Fibroblast of skin of right quadriceps (primary cell): ENCODE results near the gene SARDH.

Experiments
- DNase-seq: peaks from one replicate; pipeline ENCODE4 v3.0.0-alpha.2; 2013

The SARDH gene

DNA sequence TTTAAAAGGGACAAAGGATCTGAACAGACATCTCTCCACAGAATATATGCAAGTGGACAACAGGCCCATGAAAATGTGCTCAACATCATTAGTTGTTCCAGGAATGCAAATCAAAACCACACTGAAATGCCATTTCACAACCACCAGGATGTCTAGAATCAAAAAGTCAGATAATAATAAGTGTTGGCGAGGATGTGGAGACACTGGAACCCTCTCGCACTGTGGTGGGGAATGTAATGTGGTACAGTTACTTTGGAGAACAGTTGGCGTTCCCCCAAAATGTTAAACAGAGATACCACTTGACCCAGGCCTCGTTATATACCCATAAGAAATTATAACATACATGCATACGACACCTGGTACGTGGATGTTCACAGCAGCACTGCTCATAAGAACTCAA, 38.6 kb downstream of the SARDH start:
- no peak for DNase-seq

DNA sequence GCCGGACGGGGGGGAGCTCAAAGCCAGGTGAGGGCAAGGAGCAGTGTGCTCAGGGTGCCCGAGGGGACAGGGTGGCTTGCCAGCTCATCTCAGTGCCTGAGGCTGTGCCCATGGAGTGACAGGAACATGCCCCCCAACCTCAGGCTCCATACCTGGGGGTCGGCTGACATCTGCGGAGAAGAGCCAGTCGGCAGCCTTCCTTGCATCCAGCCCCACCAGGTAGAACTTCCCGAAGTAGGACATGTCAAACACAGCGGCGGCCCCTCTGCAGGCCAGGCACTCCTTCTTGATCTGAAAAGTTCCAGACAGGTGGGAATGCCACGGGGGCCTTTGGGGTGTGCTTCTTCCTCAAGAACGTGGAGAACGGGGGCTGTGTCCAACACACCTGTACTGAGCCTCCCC, 42.1 kb downstream of the SARDH start:
- no peak for DNase-seq

DNA sequence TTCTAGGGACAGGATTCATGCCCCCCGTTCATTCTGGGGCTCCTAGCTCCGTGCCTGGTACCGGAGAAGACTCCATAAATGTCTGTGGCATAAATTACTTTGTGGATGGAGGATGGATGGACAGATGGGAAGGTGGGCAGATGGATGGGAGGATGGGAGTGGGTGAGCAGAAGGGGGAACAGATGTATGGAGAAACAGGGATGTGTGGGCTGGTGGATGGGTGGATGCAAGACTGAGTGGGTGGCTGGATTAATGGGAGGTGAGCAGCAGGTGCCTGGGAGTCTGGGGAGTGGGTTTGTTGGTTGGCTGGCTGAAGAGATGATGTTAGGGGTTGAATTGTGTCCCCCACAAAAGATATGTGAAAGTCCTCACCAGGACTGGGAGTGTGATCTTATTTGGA, 43.5 kb downstream of the SARDH start:
- DNase-seq: no peak

DNA sequence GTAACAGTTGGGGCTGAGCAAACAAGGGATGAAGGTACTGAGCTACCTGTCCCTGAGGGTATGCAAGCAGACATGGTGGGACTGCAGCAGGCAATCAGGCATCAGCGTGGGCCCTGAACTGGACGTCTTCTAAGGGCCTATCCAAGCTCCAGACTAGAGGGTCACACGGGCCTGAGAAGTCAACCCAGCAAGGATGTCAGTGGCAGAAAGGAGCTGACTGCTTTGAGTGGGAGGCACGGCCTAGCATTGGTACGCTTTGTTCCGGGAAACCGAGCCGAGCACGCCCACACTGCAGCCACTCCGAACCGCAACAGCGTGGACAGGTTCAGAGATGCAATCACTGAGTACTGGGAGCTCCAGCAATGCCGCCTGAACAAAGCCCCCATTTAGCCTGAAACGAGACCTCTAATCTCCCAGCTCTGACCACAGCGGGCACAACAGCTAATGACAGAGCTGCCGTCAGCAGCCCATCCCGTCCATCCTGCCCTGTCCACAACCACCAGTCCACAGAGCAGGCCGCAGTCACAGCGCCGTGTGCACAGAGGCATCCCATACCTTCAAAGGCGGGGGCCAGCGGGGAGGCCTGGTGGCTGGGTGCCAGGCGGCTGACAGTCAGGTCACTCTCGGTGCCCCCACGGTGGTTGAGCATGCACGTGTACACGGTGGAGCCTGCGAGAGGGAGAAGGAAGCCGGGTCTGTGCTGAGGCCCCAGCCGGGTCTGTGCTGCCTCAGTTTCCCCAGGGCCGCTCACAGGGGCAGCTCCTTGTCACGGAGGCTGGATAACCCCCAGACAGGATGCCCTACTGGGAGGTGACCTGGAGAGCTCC, 44.2 kb downstream of the SARDH start:
- no peak for DNase-seq

DNA sequence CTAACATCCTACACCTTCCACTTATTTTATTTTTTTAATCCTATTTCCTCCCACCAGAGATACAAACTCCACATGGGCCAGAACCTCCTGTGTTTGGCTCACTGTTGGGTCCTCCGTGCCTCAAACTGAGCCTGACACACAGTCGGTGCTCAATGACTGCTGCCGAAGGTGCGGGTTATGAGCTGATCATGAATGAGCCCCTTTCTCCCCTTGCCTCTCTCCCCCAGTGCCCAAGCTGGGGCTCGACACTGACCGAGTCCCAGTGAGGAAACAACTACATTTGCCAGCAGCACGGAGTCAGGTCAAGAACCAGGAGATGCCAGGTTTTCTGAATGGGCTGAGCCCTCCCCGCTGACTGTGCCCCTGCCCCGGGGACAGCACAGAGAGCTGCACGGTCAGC, 45.0 kb downstream of the SARDH start:
- no peak for DNase-seq

DNA sequence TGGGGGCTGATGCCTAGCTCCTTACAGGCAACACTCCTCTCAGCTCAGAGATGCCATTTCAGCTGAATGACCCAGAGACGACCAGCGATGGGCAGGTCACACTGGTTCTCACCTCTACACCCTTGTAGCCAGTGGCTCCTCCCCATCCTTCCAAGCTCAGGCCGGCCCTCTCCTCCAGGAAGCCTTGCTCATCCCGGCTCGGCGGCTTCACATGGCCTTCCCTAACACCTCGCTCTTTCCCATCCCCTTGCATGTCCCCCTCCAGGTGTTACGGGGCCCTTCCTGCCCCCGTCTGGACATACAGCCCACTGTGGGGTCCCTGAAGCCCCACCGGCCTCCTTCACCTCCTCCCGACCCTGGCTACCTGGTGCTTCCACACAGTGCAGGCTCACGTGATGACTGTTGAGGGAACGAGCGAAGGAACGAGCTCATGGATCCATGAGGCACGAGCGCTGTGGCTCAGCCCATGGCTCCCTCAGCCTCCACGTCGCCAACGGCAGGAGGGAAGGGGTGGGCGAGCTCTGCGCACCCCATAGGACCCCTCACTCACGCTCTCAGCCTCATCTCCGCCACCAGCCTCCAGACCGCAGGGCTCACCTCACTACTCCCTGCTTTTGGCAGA, 45.7 kb downstream of the SARDH start:
- no peak for DNase-seq

DNA sequence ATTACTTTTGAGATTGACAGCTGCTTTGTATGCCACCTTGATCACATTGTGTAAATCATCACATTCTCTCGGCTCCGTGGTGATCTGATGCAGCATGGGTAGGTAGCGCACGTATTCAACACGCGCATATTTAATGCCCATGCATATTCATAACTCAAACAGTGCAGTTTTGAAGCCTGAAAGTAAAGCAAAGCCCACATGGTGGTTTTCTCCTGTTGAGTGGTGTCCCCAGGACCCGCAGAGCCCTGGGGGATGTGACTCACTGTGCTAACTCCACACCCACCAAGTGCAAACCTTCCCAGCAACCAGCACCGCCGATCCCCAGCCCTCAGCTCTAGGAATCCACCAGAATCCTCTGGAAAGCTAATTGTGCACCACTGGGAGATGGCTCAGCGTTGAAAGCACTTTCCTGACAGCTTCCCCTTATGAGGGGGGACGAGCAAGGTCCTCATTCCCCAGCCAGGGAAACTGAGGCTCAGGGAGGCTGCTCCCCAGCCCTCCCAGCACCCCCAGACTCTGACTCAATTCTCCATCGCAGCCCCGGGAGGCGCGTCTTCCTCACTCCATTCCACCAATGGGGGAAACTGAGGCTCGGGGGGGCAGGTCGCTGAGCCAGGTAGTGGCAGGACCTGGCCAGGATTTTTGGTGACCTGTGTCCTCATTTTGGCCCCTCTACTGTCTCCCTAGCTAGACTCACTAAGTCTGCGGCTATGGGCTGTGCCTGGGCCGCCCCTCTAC, 46.4 kb downstream of the SARDH start:
- DNase-seq: peak; percentile 26

DNA sequence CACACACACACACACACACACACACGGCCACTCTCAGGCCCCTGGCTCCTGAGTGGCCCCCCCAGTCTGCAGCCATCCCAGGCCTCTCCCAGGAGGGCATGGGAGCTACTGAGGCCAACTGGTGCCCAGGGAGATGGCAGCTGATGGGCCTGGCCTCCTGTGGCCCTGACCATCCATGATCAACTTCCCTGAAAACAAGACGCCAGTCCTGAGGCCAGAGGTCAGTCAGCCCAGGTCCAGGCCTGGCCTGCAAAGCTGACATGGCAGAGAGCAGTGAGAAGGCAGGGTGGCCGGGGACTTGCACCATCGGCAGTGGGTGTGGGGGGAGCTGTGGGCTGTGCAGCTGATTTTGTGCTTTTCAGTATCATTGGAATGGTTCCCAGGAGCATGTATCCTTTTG, 47.0 kb downstream of the SARDH start:
- DNase-seq: no peak

DNA sequence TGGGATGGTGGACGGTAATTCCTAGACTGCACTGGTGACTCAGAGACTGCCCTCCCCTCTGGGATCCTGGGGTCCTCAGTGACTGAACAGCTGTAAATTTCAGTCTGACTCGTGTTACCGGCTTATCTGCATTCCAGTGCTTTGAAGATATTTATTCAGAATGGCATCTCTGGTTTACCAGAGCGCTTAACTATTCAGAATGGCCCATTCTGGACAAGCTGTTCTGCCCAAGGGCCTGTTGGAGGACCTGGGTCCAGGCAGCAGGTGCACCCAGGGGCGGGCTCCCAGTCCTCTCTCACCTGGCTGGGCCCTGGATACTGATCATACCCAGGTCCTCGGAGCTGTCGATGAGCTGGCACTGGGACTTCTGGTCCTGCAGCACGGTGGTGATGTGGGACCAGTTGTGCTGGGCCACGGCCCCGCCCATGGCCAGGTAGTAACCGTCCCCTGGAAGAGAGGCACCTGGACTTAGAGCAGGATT, 48.0 kb downstream of the SARDH start:
- no peak for DNase-seq

DNA sequence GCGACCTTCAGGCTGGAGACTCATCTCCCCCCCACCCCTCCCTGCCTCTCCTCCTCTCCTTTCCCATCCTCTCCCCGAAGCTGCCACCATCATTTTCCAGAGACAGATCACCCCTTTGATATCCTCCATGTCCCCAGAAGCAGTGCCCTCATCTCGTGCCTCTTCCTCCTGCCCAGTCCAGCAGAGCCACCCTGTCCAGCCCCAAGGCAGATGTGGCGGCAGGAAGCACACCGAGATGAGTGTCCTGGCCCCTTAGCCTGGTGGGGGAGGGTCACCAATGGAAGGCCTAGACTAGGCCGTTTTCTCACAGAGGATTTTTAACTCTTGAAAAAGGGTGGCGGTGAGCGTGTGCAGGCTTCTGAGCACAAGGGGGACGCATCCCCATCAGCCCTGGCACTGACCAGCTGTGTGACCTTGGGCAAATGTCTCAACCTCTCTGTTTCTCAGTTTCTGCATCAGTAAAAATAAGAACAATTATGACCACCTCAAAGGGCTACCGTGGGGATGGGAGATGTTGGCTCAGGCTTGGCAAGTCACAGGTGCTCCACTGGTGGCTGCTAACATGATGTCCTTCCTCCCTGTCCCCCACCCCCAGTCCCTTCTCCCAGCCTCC, 48.9 kb downstream of the SARDH start:
- DNase-seq: no peak

DNA sequence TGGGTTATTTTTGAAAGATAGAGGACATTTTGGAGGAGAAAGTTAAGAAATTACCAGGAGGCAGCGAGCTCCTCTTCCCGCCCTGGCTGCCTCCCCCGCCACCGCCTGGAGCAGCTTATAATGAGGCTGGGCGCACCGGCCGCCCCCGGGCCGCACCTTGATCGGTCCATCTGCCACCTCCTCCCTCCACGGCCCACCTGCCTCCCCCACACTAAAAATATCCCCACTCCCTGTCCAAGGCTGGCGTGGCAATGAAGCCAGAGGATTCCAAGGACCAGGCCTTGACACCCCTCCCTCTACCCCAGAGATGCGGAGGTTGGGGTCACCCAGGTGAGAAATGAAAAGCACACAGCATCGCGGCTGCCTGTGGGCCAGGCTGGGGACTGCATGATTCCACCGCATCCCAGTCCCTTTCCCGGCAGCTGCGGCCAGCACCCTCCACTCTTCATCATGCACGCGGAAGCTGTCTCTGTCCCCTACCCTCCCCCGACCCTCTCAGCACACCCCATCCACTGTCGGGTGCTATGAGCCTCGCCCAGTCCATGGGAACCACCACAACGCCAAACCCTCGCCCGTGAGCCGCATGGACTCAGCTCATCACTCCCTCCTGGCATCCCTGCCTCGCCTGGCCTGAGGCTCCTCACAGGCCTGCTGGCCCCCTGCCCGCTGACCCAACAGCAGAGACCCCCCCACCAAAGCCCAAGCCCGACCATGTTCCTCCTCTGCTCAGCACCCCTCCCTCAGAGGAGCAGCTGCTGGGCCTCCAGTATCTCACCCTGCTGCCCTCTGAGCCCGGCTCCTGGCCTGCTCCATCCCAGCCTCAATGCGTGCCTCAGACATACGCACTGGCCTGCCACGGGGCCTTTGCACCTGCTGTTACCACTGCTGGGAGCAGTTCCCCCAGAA, 50.0 kb downstream of the SARDH start:
- no peak for DNase-seq

DNA sequence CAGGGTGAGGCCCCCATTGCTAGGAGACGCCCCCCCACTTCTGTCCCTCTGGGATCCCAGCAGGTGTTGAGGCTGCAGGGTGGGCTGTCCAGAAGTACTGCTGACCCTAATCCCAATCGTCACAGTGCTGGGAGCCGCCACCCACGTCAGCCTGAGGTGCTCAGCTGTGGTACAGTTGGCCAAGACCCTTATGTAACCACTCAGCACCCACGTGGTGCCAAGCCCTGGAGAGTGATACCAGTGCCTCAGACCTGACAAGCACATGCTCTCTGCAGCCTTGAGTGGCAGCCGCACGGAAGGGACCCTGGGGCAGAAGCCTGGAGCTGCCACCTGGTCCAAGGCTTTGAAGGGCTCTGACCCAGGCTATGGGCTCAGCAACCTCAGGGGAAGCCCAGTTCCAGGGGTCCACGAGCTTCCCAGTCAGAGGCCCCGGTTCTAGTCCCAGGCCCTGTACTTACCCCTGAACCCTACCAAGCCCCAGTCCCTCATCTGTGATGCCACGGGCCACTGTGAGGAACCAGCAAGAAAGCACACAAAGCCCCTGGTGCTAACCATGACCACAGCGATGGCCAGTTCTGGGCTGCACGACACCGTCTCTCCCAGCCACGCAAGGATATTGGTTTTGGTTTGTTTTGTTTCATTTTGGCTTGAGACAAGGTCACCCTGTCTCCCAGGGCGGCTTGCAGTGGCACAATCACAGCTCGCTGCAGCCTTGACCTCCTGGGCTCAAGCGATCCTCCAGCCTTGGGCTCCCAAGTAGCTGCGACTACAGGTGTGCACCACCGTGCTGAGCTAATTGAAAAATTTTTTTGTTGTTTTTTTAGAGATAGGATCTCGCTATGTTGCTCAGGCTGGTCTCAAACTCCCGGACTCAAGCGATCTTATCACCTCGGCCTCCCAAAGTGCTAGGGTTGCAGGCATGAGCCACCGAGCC, 51.2 kb downstream of the SARDH start:
- DNase-seq: no peak

DNA sequence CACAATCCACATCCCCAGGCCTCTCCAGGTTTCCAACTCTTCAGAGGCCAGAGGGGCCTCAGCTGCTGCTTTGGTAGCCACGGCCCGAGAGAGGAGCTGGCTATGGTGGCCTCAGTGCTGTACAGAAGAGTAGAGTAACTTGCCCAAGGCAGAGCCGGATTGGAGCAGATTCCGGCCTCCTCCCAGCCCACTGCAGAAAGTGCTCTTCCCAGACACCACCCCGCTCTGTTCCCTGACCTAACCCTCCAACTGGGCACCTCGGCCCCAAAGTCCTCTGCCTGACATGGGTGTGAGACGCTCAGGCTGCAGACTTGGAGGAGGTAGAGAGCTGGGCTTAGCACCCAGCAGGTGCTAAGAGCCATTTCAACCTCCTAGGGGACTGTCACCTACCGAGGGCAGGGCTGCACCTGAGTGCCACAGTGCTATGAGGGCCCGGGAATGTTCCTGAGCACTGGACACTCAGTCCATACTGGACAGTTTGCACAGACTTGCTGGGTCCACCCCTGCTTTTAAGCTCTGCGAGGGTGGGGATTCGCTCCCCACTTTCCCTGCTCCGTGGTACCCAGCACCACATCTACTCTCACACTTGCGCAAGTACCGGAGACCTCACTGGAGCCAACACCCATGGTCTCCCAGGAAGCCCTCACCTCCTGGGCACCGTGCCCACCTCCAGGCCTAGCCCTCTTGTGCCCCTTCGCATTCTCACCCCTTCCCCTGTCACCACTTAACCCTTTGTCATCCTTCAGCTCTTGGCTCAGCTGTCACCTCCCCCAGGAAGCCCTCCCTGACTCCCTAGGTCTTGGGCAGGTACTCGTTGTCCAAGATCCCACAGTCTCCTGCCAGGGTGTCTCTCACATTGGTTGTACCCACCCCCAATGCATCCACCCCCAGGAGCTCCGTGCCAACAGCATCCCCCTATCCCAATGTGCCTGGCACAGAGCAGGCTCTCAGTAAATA, 52.2 kb downstream of the SARDH start:
- no peak for DNase-seq

DNA sequence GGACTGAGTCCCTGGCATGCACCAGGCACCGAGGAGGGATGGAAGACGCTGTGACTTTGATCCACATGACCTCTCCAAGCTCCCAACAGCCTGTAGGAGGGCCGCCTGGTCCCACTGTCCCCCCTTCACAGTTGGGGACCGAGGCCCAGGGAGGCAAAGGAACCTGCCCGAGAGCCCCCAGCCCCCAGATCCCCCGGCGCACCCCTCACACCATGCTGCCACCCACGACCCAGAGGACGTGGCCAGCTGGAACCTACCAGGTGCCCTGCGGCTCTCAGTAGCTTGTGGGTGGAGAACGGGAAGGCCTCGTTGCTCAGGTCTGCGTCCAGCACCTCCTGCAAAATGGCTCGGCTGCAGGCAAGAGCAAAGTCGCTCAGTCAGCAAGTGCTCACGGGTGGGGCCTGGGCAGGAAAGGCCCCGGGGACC, 53.2 kb downstream of the SARDH start:
- DNase-seq: no peak

DNA sequence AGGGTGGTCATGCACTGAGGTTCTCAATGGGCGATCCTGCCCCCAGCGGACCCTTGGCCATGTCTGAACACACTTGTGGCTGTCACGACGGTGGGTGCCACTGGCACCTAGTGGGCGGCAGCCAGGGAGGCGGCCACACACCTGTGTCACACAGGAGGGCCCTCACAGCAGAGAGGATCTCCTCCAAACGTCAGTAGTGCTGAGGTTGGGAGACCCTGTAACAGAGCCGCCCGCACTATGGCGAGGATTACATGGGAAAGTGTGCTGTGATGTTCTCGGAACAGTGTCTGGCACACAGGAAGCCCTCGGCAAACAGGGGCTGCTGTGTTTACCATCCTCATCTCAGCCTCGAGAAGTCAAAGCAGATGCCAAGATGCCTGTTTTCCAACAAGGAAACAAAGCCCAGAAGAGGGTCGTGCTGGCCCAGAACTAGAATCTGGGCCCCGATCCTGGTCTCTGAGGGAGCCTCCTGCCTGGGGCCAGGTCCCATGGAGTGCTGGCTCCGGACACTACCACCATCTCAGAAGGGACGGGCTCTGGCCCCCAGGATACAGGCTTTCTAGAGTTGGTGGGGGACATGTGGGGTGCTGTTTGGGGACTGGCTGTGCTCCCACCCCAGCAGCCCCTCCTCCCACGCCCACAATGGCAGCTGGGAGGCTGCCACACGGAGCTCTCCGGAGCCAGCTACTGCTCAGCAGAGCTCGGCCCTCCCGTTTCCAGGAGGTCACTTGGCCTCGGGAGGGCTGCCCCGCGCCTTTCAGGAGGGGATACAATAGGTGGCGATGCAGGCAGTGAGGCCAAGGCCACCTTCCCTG, 53.8 kb downstream of the SARDH start:
- no peak for DNase-seq

DNA sequence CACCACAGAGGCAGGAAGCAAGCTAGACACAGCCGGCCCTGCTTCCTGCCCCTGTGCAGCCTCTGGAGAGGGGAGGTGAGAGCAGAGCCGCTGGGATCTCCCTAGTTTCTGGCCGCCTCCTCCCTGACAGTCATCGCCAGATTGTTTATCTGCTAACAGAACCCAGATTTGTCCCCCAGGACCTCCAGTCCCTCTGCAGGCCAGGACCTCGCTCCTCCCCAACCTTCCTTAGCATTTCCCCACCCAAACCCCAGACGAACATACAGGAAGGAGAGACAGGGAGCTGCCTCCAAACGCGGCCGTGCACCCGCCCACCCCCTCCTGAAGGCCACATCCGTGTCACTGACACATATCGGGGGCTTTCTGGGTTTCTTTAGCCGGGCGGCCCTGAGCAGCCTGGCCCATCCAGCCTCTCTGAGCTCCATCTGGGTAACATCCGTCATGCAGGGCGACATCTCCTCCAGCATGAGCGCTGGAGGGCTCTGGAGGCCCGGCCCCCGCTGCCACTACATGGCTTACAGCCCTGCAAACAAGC, 54.5 kb downstream of the SARDH start:
- DNase-seq: peak; percentile 35

DNA sequence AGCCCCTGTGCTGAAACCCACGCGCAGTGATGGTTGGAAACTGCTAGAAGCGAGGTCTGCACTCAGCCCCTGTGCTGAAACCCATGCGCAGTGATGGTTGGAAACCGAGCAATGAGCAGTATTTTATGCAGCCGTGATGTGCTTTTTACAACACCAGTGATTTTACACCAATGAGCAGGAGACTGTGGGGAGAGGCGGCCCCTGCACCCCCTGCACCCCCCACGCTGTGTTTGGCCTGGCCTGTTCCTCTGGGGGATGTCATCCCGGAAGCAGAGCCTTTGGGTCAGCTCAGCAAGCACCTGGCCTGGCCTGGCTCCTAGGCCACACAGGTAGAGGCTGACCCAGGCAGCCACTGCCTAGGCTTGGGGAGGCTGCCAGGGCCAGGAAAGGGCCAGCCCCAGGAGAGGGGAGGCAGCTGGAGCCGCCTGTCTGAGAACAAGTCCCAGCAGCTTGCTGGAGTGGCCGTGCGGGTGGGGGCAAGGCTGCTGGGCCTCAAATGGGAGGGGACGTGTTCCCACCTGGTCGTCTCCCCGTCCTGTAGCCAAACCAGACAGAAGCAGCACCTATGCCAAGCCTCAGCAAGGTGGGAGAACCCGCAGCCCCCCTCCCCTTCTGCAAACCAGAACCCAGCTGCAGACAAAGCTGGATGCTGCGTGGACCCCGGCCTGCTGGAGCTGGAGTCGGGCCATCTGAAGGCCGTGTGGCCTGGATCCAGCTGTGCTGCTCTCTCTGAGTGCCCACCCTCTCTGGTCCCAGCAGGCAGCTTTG, 55.1 kb downstream of the SARDH start:
- no peak for DNase-seq
